WTC11 (cell line): Measurements from ENCODE around the gene TMPRSS6. TPM values are rescaled to one million over a fixed set of nuclear protein-coding genes. Genes with fewer than 3 reads are reported as not detected.

Source experiments
- ATAC-seq: fragments of 200-7000 bp; cut with Tn5 transposase; 2 replicates; pipeline ENCODE4 v1.10.0; 2021; ENCODE audit warnings: mild to moderate bottlenecking, moderate library complexity
- CTCF ChIA-PET: fragments of 300-600 bp; sonication (Branson Sonifier 250); formaldehyde crosslinking; loops from one replicate; lab custom pipeline; 2021; ENCODE audit warnings: antibody characterized with exemption; lab: Charles Lee
- POLR2A ChIA-PET: fragments of 350-600 bp; sonication (Branson Sonifier 250); formaldehyde crosslinking; loops from one replicate; lab custom pipeline; 2021; ENCODE audit warnings: antibody characterized with exemption; lab: Charles Lee
- DNase-seq: peaks from one replicate; pipeline ENCODE4 v3.0.0; 2021; ENCODE audit warnings: low spot score
- H3K27ac Mint-ChIP-seq: 2 replicates; pipeline ENCODE4 v1.8.0; 2021; ENCODE audit warnings: mixed read lengths
- H3K27me3 Mint-ChIP-seq: 2 replicates; pipeline ENCODE4 v1.8.0; 2021; ENCODE audit warnings: low read depth, mild to moderate bottlenecking, moderate library complexity, mixed read lengths
- H3K36me3 Mint-ChIP-seq: 2 replicates; pipeline ENCODE4 v1.8.0; 2021; ENCODE audit warnings: mixed read lengths
- H3K4me1 Mint-ChIP-seq: 2 replicates; pipeline ENCODE4 v1.8.0; 2022; ENCODE audit warnings: mixed read lengths
- H3K4me3 Mint-ChIP-seq: 2 replicates; pipeline ENCODE4 v1.8.0; 2021; ENCODE audit warnings: mild to moderate bottlenecking, moderate library complexity, mixed read lengths
- H3K9me3 Mint-ChIP-seq: 2 replicates; pipeline ENCODE4 v1.8.0; 2021; ENCODE audit warnings: mixed read lengths
- ARID4B ChIP-seq: sonication (generic); formaldehyde crosslinking; IDR thresholded peaks from 2 replicates; pipeline ENCODE4 v1.8.0; 2023; ENCODE audit warnings: missing genetic modification reagents, mild to moderate bottlenecking, borderline replicate concordance
- ATF6 ChIP-seq: sonication (generic); formaldehyde crosslinking; IDR thresholded peaks from 2 replicates; pipeline ENCODE4 v1.8.1; 2023; ENCODE audit warnings: mild to moderate bottlenecking, missing genetic modification reagents
- CDX4 ChIP-seq: fragments of 250-450 bp; sonication (Bioruptor Pico); IDR thresholded peaks from 2 replicates; pipeline ENCODE4 v1.9.0; 2021; ENCODE audit warnings: moderate library complexity, mild to moderate bottlenecking, inconsistent platforms, borderline replicate concordance
- CREB1 ChIP-seq: sonication (generic); formaldehyde crosslinking; IDR thresholded peaks from 2 replicates; pipeline ENCODE4 v1.8.0; 2023; ENCODE audit warnings: mild to moderate bottlenecking, missing genetic modification reagents
- E2F1 ChIP-seq: sonication (generic); formaldehyde crosslinking; IDR thresholded peaks from 2 replicates; pipeline ENCODE4 v1.8.0; 2022; ENCODE audit warnings: mild to moderate bottlenecking, missing genetic modification reagents
- ELF4 ChIP-seq: sonication (generic); formaldehyde crosslinking; IDR thresholded peaks from 2 replicates; pipeline ENCODE4 v1.8.1; 2022; ENCODE audit warnings: low read depth, mild to moderate bottlenecking, moderate library complexity, missing genetic modification reagents
- ETV6 ChIP-seq: sonication (generic); formaldehyde crosslinking; IDR thresholded peaks from 2 replicates; pipeline ENCODE4 v1.8.1; 2022; ENCODE audit warnings: mild to moderate bottlenecking, missing genetic modification reagents
- GABPB1 ChIP-seq: sonication (generic); formaldehyde crosslinking; IDR thresholded peaks from 2 replicates; pipeline ENCODE4 v1.8.1; 2023; ENCODE audit warnings: mild to moderate bottlenecking, missing genetic modification reagents
- GRHL2 ChIP-seq: fragments of 250-450 bp; sonication (Bioruptor Pico); IDR thresholded peaks from 2 replicates; pipeline ENCODE4 v1.8.0; 2022; ENCODE audit warnings: mild to moderate bottlenecking, moderate library complexity; ENCODE audit not compliant: insufficient replicate concordance, severe bottlenecking
- NFATC4 ChIP-seq: fragments of 250-450 bp; sonication (Bioruptor Pico); IDR thresholded peaks from 2 replicates; pipeline ENCODE4 v1.9.0; 2021; ENCODE audit warnings: mild to moderate bottlenecking
- NFE2L1 ChIP-seq: sonication (generic); formaldehyde crosslinking; IDR thresholded peaks from 2 replicates; pipeline ENCODE4 v1.8.1; 2023; ENCODE audit warnings: missing genetic modification reagents
- NR2C2 ChIP-seq: sonication (generic); formaldehyde crosslinking; IDR thresholded peaks from 2 replicates; pipeline ENCODE4 v1.8.0; 2022; ENCODE audit warnings: mild to moderate bottlenecking, missing genetic modification reagents
- NR3C1 ChIP-seq: sonication (generic); formaldehyde crosslinking; conservative IDR thresholded peaks from 2 replicates; pipeline ENCODE4 v1.8.1; 2023; ENCODE audit warnings: low read depth, mild to moderate bottlenecking, missing genetic modification reagents
- TEAD4 ChIP-seq: sonication (generic); formaldehyde crosslinking; IDR thresholded peaks from 2 replicates; pipeline ENCODE4 v1.8.0; 2022; ENCODE audit warnings: mild to moderate bottlenecking, missing genetic modification reagents
- TP53 ChIP-seq: sonication (generic); formaldehyde crosslinking; IDR thresholded peaks from 2 replicates; pipeline ENCODE4 v1.8.1; 2023; ENCODE audit warnings: mild to moderate bottlenecking, missing genetic modification reagents
- ZMAT4 ChIP-seq: fragments of 250-450 bp; sonication (Bioruptor Pico); IDR thresholded peaks from 2 replicates; pipeline ENCODE4 v1.9.0; 2021; ENCODE audit warnings: mild to moderate bottlenecking
- ZNF121 ChIP-seq: sonication (generic); formaldehyde crosslinking; IDR thresholded peaks from 2 replicates; pipeline ENCODE4 v1.8.0; 2023; ENCODE audit warnings: missing genetic modification reagents
- ZNF317 ChIP-seq: sonication (generic); formaldehyde crosslinking; IDR thresholded peaks from 2 replicates; pipeline ENCODE4 v1.8.1; 2023; ENCODE audit warnings: low read depth, mild to moderate bottlenecking, moderate library complexity, missing genetic modification reagents, borderline replicate concordance
- total RNA-seq: library from RNA; stranded (reverse); gene quantifications from 3 replicates; pipeline ENCODE4 v1.2.3, GENCODE V29; 2021
- TF ChIP-seq, protein P1 (sequence below): sonication (generic); formaldehyde crosslinking; IDR thresholded peaks from 2 replicates; pipeline ENCODE4 v1.8.1; 2022; ENCODE audit warnings: low read depth, missing genetic modification reagents, borderline replicate concordance
- TF ChIP-seq, protein P2 (sequence below): sonication (generic); formaldehyde crosslinking; IDR thresholded peaks from 2 replicates; pipeline ENCODE4 v1.8.0; 2023; ENCODE audit warnings: missing genetic modification reagents

TMPRSS6 gene
- total RNA-seq, 1 experiment from 2014 or later: 0.11 TPM

GRCh38 chr22:37154925-37155712 is 45.6 kb upstream of the TMPRSS6 start:
- no peak for ATAC-seq
- no peak overlapping the region for H3K4me3 Mint-ChIP-seq
- H3K36me3 Mint-ChIP-seq: no peaks in the 10 kb centered on the region
- TF ChIP-seq ZMAT4 (CRISPR knock-in tag) (no peak), ZNF317 (CRISPR knock-in tag) (no peak), CREB1 (CRISPR knock-in tag) (no peak), NFATC4 (CRISPR knock-in tag) (no peak), TEAD4 (CRISPR knock-in tag) (no peak), GABPB1 (no peak), CDX4 (CRISPR knock-in tag) (no peak), E2F1 (CRISPR knock-in tag) (no peak), NR2C2 (CRISPR knock-in tag) (no peak), ETV6 (no peak)
- TF ChIP-seq, protein P1, sequence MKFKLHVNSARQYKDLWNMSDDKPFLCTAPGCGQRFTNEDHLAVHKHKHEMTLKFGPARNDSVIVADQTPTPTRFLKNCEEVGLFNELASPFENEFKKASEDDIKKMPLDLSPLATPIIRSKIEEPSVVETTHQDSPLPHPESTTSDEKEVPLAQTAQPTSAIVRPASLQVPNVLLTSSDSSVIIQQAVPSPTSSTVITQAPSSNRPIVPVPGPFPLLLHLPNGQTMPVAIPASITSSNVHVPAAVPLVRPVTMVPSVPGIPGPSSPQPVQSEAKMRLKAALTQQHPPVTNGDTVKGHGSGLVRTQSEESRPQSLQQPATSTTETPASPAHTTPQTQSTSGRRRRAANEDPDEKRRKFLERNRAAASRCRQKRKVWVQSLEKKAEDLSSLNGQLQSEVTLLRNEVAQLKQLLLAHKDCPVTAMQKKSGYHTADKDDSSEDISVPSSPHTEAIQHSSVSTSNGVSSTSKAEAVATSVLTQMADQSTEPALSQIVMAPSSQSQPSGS (CRISPR knock-in tag): no peak
- TF ChIP-seq, protein P2, sequence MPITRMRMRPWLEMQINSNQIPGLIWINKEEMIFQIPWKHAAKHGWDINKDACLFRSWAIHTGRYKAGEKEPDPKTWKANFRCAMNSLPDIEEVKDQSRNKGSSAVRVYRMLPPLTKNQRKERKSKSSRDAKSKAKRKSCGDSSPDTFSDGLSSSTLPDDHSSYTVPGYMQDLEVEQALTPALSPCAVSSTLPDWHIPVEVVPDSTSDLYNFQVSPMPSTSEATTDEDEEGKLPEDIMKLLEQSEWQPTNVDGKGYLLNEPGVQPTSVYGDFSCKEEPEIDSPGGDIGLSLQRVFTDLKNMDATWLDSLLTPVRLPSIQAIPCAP: no peak
- TF ChIP-seq, all 79 proteins: peak for 0
- H3K4me1 Mint-ChIP-seq: peaks cover 3% of the 10 kb centered on the region
- peaks cover 14% of the 10 kb centered on the region for H3K9me3 Mint-ChIP-seq
- CTCF ChIA-PET: interaction anchor here (0.7 to 1.5 kb wide), 2 partner anchors 26 to 65 kb away, joined by 3 to 4 read pairs; no protein-coding TSS in a partner anchor
- no peak overlapping the region for H3K27ac Mint-ChIP-seq
- no peak for DNase-seq
- POLR2A ChIA-PET: no interaction called here
- peaks cover 5% of the 10 kb centered on the region; the same call in 1 of the 2 replicates for H3K27me3 Mint-ChIP-seq

GRCh38 chr22:37153901-37154300 is 44.4 kb upstream of the TMPRSS6 start:
- no peak overlapping the region for H3K27ac Mint-ChIP-seq
- peaks cover 11% of the 10 kb centered on the region for H3K4me1 Mint-ChIP-seq
- peaks cover 5% of the 10 kb centered on the region; the same call in 1 of the 2 replicates for H3K27me3 Mint-ChIP-seq
- DNase-seq (no peak), ATAC-seq (no peak)
- POLR2A ChIA-PET: interaction anchor here (0.7 kb wide), 1 partner anchor 298 kb away, joined by 3 read pairs; no protein-coding TSS in a partner anchor
- H3K4me3 Mint-ChIP-seq: no peak overlapping the region
- CTCF ChIA-PET: interaction anchor here (1.6 kb wide), 1 partner anchor 45 kb away, joined by 3 read pairs; no protein-coding TSS in a partner anchor
- no peaks in the 10 kb centered on the region for H3K36me3 Mint-ChIP-seq
- peaks cover 14% of the 10 kb centered on the region for H3K9me3 Mint-ChIP-seq
- no peak for TF ChIP-seq ARID4B
- no peak for TF ChIP-seq ATF6 (CRISPR knock-in tag)
- TF ChIP-seq GRHL2 (CRISPR knock-in tag): no peak
- no peak for TF ChIP-seq TEAD4 (CRISPR knock-in tag)
- TF ChIP-seq ZNF121 (CRISPR knock-in tag): no peak
- TF ChIP-seq ELF4 (CRISPR knock-in tag): no peak
- no peak for TF ChIP-seq NR3C1 (CRISPR knock-in tag)
- TF ChIP-seq TP53 (CRISPR knock-in tag): no peak
- no peak for TF ChIP-seq NFE2L1 (CRISPR knock-in tag)
